Pancreas (tissue), 10 donors: ENCODE results near the gene ATXN1. TPM values are rescaled to one million over a fixed set of nuclear protein-coding genes. Genes with fewer than 3 reads are reported as not detected.
"Not testable (repeated sequence)": the region's sequence is repeated elsewhere in the genome, so short reads cannot be mapped to it uniquely, and the experiment has no call there.

Experiments used
- ATAC-seq, 4 donors: fragments of 200-7000 bp; cut with Tn5 transposase; one replicate each; pipeline versions ENCODE4 v1.8.0 to v1.9.1; 2020; ENCODE audit warnings: mild to moderate bottlenecking in 4 of 4, moderate library complexity in 4 of 4
- DNase-seq, 6 donors: peaks; one replicate each; pipeline ENCODE4 v3.0.0-alpha.2; 2020
- FAIRE-seq: peaks from 2 replicates; lab custom pipeline; 2012; peaks lifted over from hg19 to GRCh38; lab: Jason Lieb, UNC
- H3K27ac ChIP-seq, 4 donors: fragments of 200-600 bp; sonication (generic); 1 replicate in 3 of 4; 2 replicates in 1 of 4; pipeline versions ENCODE4 v1.5.0 to v1.8.0; 2020
- H3K27me3 ChIP-seq, 4 donors: fragments of 200-600 bp; one replicate each; pipeline ENCODE4 v1.8.0; 2021
- H3K36me3 ChIP-seq, 3 donors: fragments of 200-600 bp; sonication (generic) in 1 of 3; one replicate each; pipeline versions ENCODE4 v1.5.0 to v1.8.0; 2020 to 2021
- H3K4me1 ChIP-seq, 3 donors: fragments of 200-600 bp; one replicate each; pipeline ENCODE4 v1.8.0; 2021
- H3K4me3 ChIP-seq, 4 donors: fragments of 200-600 bp; sonication (generic) in 2 of 4; one replicate each; pipeline versions ENCODE4 v1.5.0 to v1.8.0; 2020 to 2021
- H3K9me3 ChIP-seq, 4 donors: fragments of 200-600 bp; one replicate each; pipeline ENCODE4 v1.8.0; 2021
- WGBS, 2 donors: extraction: QIAGEN DNeasy Blood & Tissue Kit; methylation state at CpG; one replicate each; pipeline ENCODE4 v1.1.7; 2013; 5-methylcytosine and 5-hydroxymethylcytosine counted together
- intact Hi-C, 3 donors: fragments of 100-400 bp; cut with DNase I; formaldehyde crosslinking; loops; one replicate each; pipeline versions ENCODE4 v1.11.1 to v1.14.2; 2022
- polyA plus RNA-seq, 2 donors: library from polyadenylated mRNA; stranded (reverse); fragments of 200-250 nt; gene quantifications; one replicate each; pipeline ENCODE4 v1.2.3, GENCODE V29; 2013
- total RNA-seq, 6 donors: library from RNA; stranded (reverse); fragmentation: NEBNext Ultra II Directional in 4 of 6; extraction: Animal tissue kit (Norgen Biotek cat#: 25700) in 4 of 6; gene quantifications; one replicate each; pipeline versions ENCODE4 v1.2.1 to v1.2.4, GENCODE V29; 2021 to 2023
- TF ChIP-seq, protein P1 (sequence below), 4 donors: fragments of 200-600 bp; sonication (generic) in 3 of 4; IDR thresholded peaks; one replicate each; pipeline versions ENCODE4 v1.5.0 to v1.8.0; 2021; ENCODE audit warnings: antibody characterized with exemption in 4 of 4
- donor health status: healthy with polysubstance abuse.
- donor health status: DM: no; HTN: no; CAD: no; lungs with moderate emphysema.
- donor health status: DM: no; HTN: no; CAD: no.
- donor health status: control.
- donor health status: control.
- donor health status: Bipolar disorder and iron deficiency.
- donor health status: DM: yes; HTN: yes; CAD: no.
- donor health status: DM: no; HTN: no; CAD: no.
- donor health status: DM: no; HTN: no; CAD: no.
- donor health status: DM: yes; HTN: yes; CAD: no.

ATXN1 gene
- total and polyA plus RNA-seq, 8 donors = 4.9 to 38.6 (median 20.5) TPM

DNA sequence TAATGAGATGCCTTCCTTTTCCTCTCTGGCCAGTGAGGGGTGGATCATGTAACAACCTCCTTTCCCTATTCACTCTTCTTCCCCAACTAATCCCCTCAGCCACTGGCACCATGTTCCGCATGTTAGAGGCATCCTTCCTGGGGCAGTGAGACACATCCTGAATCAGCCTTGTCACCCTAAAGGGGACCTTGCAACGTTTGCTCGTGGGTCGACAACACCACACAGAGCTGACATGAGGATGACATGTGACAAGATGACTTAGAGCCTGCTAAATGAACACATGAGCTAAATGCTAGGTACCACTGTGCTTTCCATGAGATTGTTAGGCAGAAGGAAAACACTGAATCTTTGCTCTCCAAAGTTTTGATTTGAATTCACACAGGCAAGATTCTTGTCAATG lies 129.2 kb downstream of the ATXN1 start:
- Histone ChIP-seq H3K4me3 (no peak overlapping the region), H3K27ac (no peak overlapping the region), H3K27me3 (no peaks in the 10 kb centered on the region), H3K9me3 (no peaks in the 10 kb centered on the region), H3K36me3 (no peaks in the 10 kb centered on the region), H3K4me1 (no peaks in the 10 kb centered on the region)
- intact Hi-C loops = no loop called here
- TF ChIP-seq, protein P1, sequence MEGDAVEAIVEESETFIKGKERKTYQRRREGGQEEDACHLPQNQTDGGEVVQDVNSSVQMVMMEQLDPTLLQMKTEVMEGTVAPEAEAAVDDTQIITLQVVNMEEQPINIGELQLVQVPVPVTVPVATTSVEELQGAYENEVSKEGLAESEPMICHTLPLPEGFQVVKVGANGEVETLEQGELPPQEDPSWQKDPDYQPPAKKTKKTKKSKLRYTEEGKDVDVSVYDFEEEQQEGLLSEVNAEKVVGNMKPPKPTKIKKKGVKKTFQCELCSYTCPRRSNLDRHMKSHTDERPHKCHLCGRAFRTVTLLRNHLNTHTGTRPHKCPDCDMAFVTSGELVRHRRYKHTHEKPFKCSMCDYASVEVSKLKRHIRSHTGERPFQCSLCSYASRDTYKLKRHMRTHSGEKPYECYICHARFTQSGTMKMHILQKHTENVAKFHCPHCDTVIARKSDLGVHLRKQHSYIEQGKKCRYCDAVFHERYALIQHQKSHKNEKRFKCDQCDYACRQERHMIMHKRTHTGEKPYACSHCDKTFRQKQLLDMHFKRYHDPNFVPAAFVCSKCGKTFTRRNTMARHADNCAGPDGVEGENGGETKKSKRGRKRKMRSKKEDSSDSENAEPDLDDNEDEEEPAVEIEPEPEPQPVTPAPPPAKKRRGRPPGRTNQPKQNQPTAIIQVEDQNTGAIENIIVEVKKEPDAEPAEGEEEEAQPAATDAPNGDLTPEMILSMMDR (IDR thresholded peaks at IDR 0.05) = no peak
- FAIRE-seq = no peak
- no peak for ATAC-seq
- 85 to 89% methylated on average over 4 of the region's 4 CpGs for WGBS, 2 donors
- DNase-seq = no peak

DNA sequence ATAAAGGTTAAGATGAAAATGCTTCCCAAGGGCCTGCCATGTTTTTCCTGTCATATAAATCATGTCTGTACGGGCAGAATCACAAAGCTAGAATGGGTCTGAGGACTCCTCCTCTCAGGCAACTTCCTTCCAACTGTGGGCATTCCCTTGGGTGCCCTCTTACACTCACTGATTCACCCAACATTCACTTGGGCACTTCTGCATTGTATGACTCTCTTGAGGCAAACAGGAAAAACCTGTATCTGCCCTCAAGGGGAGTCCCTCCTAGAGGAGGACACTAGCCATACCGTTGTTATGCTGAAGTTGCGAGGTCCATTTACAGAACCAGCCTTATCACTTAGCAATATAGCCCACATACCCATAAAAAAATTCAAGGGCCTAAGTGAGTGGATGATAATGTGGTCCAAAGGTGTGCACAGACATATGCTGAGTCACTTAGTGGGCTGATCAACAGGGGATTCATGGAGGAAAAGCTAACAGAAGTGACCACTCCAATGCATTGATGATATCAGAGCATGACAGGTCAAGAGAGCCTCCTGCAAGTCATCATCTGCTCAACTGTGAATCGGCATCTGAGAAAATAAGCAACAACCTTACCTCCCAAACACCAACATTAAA lies 131.1 kb downstream of the ATXN1 start:
- FAIRE-seq (no peak), DNase-seq (no peak), ATAC-seq (no peak)
- Histone ChIP-seq H3K4me3 (no peak overlapping the region), H3K36me3 (no peaks in the 10 kb centered on the region), H3K27ac (no peak overlapping the region), H3K9me3 (no peaks in the 10 kb centered on the region), H3K27me3 (no peaks in the 10 kb centered on the region), H3K4me1 (no peaks in the 10 kb centered on the region)
- intact Hi-C loops = no loop called here
- WGBS, 2 donors = 94 to 96% methylated on average over 4 of the region's 4 CpGs
- TF ChIP-seq, protein P1 (IDR thresholded peaks at IDR 0.05) = no peak

DNA sequence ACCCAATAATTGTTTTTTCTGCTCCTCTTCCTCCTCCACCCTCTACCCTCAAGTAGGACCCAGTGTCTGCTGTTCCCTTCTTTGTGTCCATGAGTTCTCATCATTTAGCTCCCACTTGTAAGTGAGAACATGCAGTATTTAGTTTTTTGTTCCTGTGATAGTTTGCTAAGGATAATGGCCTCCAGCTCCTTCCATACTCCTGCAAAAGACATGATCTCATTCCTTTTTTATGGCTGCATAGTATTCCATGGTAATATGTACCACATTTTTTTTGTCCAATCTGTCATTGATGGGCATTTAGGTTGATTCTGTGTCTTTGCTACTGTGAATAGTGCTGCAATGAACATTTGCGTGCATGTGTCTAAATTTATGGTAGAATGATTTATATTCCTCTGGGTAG lies 132.7 kb downstream of the ATXN1 start:
- ATAC-seq, H3K27me3 ChIP-seq, intact Hi-C loops, H3K27ac ChIP-seq, H3K4me1 ChIP-seq, FAIRE-seq, H3K9me3 ChIP-seq, H3K4me3 ChIP-seq, H3K36me3 ChIP-seq, DNase-seq: not testable (repeated sequence)
- WGBS, 2 donors = 98 to 100% methylated on average over 1 of the region's 1 CpG

DNA sequence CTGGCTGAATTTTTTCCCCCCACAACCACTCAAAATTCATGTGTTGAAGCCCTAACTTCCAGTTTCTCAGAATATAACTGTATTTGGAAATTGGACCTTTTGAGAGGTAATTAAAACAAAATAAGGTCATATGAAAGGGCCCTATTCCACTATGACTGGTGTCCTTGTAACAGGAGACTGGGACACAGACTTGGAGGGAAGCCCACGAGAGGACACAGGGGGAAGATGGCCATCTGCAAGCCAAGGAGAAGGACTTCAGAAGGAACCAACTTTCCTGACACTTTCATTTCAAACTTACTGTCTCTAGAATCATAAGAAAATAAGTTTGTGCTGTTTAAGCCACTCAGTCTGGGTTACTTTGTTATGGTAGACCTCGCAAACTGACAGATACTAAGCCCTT lies 134.6 kb downstream of the ATXN1 start:
- Histone ChIP-seq H3K36me3 (no peaks in the 10 kb centered on the region), H3K27ac (no peak overlapping the region), H3K27me3 (no peaks in the 10 kb centered on the region), H3K9me3 (no peaks in the 10 kb centered on the region), H3K4me1 (no peaks in the 10 kb centered on the region), H3K4me3 (no peak overlapping the region)
- no peak for DNase-seq
- intact Hi-C loops = no loop called here
- no peak for ATAC-seq
- TF ChIP-seq, protein P1 (IDR thresholded peaks at IDR 0.05) = no peak
- WGBS, 2 donors = 90 to 95% methylated on average over 2 of the region's 2 CpGs
- FAIRE-seq = no peak

DNA sequence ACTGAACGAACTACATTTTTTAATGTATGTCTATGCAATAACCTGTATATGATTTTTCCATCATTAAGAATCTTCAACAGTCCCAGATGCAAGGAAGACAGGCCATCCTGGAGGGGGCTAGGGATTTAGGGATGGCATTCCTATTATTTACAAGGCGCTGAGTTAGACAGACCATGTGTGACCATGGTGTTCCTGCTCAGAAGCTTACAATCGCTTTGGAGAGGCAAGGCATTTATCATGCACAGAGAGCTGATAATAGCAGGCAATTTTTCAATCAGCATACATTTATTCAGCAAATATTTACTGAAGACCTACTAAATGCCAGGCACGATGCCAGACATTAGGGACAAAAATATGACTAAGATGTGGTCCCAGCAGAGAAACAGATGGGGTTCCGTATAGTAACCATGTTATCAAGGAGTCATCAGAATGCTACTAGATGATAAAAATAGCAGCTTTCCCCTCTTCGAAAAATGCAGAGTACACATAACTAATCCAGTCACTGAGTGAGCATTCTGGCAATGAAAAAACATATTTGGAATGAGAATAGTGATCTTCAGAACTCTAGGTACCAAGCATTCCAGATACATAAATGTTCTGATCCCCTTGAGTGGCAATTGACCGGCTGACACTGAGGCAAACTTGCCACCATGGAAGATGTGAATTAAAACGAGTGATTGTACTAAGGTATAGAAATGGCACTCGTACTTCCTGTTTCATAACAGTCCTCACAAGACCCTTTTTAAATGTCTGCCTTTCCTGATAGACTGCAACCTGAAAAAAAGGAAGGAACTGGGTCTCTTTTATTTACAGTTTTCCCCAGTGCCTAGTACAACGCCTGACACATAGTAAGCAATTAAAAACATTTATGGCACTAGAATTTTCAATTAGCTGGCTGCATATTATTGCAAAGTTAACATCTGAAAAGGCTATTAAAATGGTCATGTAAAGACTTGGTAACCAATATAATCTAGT lies 135.7 kb downstream of the ATXN1 start:
- FAIRE-seq = no peak
- ATAC-seq = peak in 3 of 4 donors; percentile 26 to 56 (median 47)
- H3K4me3 ChIP-seq = no peak overlapping the region
- DNase-seq = no peak
- H3K9me3 ChIP-seq = no peaks in the 10 kb centered on the region
- 69 to 70% methylated on average over 10 of the region's 10 CpGs for WGBS, 2 donors
- intact Hi-C loops = no loop called here
- H3K27me3 ChIP-seq = no peaks in the 10 kb centered on the region
- H3K4me1 ChIP-seq = no peaks in the 10 kb centered on the region
- no peak overlapping the region for H3K27ac ChIP-seq
- no peaks in the 10 kb centered on the region for H3K36me3 ChIP-seq
- TF ChIP-seq, protein P1 (IDR thresholded peaks at IDR 0.05) = no peak
